Superior temporal gyrus (tissue), 1 donor: ENCODE measurements around the gene ZNF554.
A peak's percentile ranks its signal among the peaks of the same experiment; 100 is the strongest.

ENCODE experiments used
- DNase-seq: peaks from one replicate; pipeline ENCODE4 v3.0.0-alpha.2; 2016; ENCODE audit errors: extremely low spot score

Gene ZNF554

GRCh38 chr19:2819540-2820111, at the start of gene ZNF554:
ZNF554 (plus strand) TSS chr19:2819868; CDS start chr19:2820072, 204 bp downstream.
- DNase-seq, result peak; percentile 95

DNA sequence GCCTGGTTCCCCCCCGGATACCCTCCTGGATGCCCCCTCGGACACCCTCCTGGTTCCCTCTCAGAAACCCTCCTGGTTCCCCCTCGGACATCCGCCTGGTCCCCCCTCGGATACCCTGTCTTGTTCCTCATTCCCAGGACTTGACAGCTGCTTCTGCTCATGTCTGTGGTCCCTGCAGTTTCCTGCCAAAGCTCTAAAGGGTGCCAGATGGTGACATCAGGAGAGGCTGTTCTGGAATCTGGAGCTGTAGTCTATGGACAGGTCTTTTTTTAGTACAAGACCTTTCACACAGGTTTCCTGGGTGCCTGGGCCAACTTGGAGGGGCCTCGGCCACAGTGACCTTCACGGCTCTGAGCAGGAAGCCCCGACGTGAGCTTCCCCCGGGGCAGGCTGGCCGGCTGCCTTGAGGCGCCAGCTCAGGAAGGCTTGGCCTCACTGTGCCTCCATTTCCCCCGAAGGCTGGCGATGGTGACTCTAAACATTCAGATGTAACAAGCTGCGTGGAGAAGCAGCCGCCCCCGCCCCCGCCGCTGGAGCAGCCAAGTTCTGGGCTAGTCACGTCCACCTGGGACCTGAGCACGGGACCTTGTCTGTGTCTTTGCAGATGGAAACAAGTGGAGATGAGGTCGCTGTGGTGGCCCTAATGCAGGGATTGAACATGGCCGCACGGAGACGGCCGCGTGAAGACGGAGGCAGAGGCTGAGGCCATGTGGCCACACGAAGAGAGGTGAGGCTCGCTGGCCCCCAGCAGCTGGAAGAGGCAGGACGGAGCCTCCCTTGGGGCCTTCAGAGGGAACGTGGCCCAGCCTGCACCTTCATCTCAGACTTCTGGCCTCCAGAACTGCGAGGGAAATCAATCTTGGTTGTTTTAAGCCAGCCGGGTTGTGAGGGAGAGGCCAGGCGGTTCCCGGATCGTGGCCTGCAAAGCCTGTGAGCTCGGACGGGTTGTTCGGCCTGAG, 49.3 kb upstream of the ZNF554 start:
- DNase-seq, result no peak

GRCh38 chr19:2771786-2772674, 47.6 kb upstream of the ZNF554 start:
- DNase-seq, result no peak

DNA sequence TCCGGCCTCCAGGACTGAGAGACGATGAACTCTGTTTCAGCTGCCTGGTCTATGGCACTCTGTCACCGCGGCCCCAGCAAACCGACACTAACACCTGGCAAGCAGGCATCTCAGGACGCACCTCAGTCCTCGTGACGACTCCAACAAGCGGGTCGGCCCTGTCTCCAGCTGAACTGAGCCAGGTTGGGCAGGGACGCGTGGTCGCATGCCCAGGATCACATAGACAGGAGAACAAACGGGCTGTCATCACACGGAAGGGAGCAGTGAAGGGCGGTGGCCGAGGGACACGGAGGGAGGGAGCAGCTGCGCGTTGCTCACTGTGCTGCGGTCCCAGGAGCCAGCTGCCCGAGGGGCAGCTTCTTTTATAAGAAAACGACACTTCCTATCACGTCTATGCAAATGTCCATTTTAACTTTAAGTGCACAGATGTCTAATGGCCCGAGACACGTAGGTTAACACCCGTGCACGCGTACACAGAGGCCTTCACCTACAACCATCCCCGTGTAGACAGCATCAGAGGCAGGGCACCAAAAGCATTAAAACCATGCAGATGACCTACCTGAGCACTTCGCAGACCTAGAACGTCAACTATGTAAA, 45.5 kb upstream of the ZNF554 start:
- DNase-seq, result no peak

DNA sequence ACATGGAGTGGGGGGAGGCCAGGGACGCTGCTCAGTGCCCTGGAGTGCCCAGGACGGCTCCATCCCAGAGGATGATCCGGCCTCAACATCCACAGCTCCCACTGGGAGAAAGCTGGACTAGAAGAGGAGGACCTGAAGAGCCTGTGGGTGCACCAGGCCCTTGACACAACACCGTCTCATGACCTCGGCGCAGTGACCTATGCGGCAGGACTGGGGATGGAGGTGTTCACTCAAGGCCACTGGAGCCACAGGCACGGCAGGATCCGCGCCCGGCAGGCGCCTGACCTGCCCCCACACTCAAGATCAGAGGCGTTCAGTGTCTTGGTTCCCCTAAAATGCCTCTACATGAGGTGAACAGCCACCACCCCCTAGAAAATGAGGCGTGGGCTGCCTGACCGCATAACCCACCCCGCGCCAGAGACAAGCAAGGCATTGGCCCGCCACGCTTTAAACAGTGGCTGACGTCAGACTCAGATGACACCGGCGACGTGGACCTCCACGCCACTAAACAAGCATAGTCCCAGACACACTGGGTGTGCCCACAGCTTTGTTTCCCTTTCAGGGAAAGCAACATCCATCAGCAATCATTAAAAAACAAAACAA, 44.6 kb upstream of the ZNF554 start:
- DNase-seq, result no peak

- peak; percentile 39 for DNase-seq
These were observed 43.9 kb upstream of the ZNF554 start for GRCh38 chr19:2775556-2776430.

- DNase-seq, result no peak
These were observed 41.5 kb upstream of the ZNF554 start for GRCh38 chr19:2777952-2778683.

- DNase-seq, result peak; percentile 72
These were observed 40.4 kb upstream of the ZNF554 start for GRCh38 chr19:2779121-2779740.

- DNase-seq, result no peak
These were observed 39.4 kb upstream of the ZNF554 start for GRCh38 chr19:2780284-2780683.

DNA sequence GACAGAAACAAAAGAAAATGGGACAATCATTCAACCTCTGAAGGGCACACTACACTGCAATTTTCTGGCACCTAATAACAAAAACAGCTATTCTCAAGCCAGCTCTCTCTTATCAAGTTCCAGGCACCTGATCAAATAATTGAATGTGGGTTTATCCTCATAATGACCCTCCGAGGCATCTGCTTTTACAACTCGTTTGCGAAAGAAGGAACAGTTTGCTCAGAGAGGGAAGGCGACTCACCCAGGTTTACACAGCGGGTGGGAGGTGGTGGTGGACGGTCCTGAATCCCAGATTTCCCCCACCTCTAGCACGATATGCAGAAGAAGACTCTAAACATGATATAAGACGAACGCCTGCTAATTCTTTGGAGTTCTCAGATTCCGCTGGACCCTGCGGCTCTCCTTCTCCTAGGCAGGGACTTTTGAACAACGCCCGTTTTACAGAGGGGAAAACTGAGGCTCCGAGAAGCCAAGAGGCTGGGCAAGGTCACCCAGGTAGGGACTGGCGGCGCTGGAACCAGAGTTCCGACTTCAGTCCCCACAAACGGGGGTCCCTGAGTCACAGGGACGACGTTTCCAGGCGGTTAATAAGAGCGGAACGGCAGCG, 37.2 kb upstream of the ZNF554 start:
- DNase-seq, result no peak

DNA sequence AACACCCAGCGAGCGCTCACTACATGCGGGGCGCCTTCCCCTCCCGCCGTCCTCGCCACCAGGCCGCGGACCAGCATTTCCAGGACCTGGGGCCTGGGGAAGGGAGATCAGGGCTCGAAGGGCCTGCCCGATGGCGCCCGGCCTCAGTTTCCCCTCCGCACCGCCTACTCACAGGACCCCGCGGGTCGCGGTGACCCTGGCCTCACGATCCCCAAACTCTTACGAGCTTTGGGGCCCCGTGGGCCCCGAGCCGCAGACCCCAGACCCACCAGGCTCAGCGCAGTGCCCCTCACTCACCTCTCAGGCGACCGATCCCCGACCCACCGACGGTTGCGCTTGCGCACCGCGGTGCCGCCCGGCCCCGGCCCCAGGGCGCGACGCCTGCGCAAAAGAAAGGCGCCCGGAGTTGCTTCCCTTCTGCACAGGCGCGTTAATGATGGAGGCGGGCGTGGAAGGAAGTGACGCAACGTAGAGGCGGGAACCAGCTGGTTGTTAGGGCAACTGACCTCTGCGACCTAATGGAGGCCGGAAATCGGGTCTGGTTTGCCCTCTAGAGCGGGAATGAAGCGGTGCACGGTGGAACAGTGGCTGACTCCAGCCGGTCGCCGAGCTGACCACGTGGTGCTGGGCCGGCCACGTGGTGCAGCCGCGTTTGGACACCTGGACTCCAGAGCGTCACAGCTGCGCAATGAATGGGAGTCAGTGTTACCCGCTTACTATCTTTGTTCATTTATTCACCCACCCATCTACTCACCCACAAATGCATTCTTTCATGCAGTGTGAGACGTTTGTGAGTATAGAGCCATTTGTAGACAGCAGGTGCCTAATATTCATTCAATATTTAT, 36.5 kb upstream of the ZNF554 start, which contains the start of gene SGTA:
Gene SGTA (minus strand): TSS at position 338 of the 845 bp plus-strand sequence. CDS start 14,205 bp downstream, outside the sequence.
- peak; percentile 99 for DNase-seq

- no peak for DNase-seq
These were observed 35.9 kb upstream of the ZNF554 start for GRCh38 chr19:2783781-2784145.

GRCh38 chr19:2785244-2785997, 34.2 kb upstream of the ZNF554 start, which contains the start of gene THOP1:
THOP1 (plus strand) TSS chr19:2785503; CDS start chr19:2785663, 160 bp downstream.
- peak; percentile 99 for DNase-seq

DNA sequence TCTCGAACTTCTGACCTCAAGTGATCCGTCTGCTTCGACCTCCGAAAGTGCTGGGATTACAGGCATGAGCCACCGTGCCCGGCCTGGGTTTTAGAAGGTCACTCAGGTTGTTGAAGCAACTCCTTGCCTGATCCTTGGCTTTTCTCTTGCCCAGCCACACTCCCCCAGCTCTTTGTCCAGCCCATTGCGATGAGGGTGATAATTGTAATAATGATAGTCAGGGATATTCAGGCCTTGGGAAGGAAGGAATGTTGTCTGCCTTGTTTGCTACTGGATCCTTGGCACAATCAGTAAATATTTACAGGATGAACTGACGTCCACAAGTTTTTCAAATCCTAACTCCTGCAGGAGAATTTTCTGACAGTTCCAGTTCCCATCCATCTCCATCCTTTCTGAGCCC, 32.6 kb upstream of the ZNF554 start:
- no peak for DNase-seq

- no peak for DNase-seq
These were observed 31.4 kb upstream of the ZNF554 start for GRCh38 chr19:2788237-2788636.

DNA sequence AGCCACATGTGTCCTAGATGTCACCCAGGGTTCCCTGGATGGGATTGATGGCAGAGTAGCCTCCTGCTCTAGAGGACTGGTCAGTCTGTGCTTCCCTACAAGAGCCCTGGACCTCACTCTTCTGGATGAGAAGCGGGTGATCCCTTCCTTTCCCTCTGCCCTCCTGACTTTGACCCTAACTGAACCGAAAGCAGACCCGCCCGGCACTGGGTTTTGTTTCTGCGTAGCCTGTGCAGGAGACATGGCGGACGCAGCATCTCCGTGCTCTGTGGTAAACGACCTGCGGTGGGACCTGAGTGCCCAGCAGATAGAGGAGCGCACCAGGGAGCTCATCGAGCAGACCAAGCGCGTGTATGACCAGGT, 29.5 kb upstream of the ZNF554 start:
- no peak for DNase-seq
